HepG2 (cell line): ENCODE data around the gene EPC2. TPM values are rescaled to one million over a fixed set of nuclear protein-coding genes. Genes with fewer than 3 reads are reported as not detected.

Experiments
- AKAP8 ChIP-seq: sonication (generic); formaldehyde crosslinking; IDR thresholded peaks from 2 replicates; pipeline ENCODE4 v1.5.1; 2020; ENCODE audit warnings: mild to moderate bottlenecking, missing genetic modification reagents
- ARID3A ChIP-seq: IDR thresholded peaks from 2 replicates; pipeline ENCODE4 v1.6.1; 2012; ENCODE audit warnings: low read depth, low read length, improper control_type of control experiment
- CENPX ChIP-seq: sonication (generic); formaldehyde crosslinking; IDR thresholded peaks from 2 replicates; pipeline ENCODE4 v1.9.0; 2021; ENCODE audit warnings: mild to moderate bottlenecking, missing genetic modification reagents, moderate library complexity
- DRAP1 ChIP-seq: IDR thresholded peaks from 2 replicates; pipeline ENCODE4 v1.6.1; 2016; ENCODE audit warnings: missing genetic modification reagents, missing compliant biosample characterization
- FOXO4 ChIP-seq: sonication (generic); formaldehyde crosslinking; conservative IDR thresholded peaks from 2 replicates; pipeline ENCODE4 v1.8.1; 2023; ENCODE audit warnings: missing genetic modification reagents
- GFI1 ChIP-seq: sonication (generic); formaldehyde crosslinking; IDR thresholded peaks from 2 replicates; pipeline ENCODE4 v1.5.0; 2020; ENCODE audit warnings: missing genetic modification reagents, mild to moderate bottlenecking, borderline replicate concordance
- JUN ChIP-seq: sonication (generic); formaldehyde crosslinking; IDR thresholded peaks from 2 replicates; pipeline ENCODE4 v1.4.0; 2020; ENCODE audit warnings: mild to moderate bottlenecking, missing genetic modification reagents
- KDM6A ChIP-seq: IDR thresholded peaks from 2 replicates; pipeline ENCODE4 v1.6.1; 2016; ENCODE audit warnings: low read depth
- NR2C2 ChIP-seq: sonication (generic); formaldehyde crosslinking; IDR thresholded peaks from 2 replicates; pipeline ENCODE4 v1.4.0; 2020; ENCODE audit warnings: missing genetic modification reagents, mild to moderate bottlenecking, moderate library complexity, borderline replicate concordance
- NR2F1 ChIP-seq, 2 experiments: fragments of 450-650 bp in 1 of 2; formaldehyde crosslinking in 1 of 2; IDR thresholded peaks; 2 replicates each; pipeline versions ENCODE4 v1.5.0 to v1.6.1; 2016 to 2020; ENCODE audit warnings: mild to moderate bottlenecking in 1 of 2, missing compliant biosample characterization in 1 of 2, missing genetic modification reagents in 1 of 2, moderate library complexity in 1 of 2
- PAXIP1 ChIP-seq: sonication (generic); formaldehyde crosslinking; conservative IDR thresholded peaks from 2 replicates; pipeline ENCODE4 v1.4.0; 2020; ENCODE audit warnings: mild to moderate bottlenecking, missing genetic modification reagents, moderate library complexity
- PHF5A ChIP-seq: IDR thresholded peaks from one replicate; pipeline ENCODE4 v1.6.1; 2018; ENCODE audit warnings: low read depth, missing genetic modification reagents; ENCODE audit not compliant: unreplicated experiment
- SOX13 ChIP-seq, 3 experiments: fragments of 450-650 bp in 1 of 3; sonication (generic) in 1 of 3; formaldehyde crosslinking in 1 of 3; IDR thresholded peaks in 2 of 3; conservative IDR thresholded peaks in 1 of 3; 2 replicates each; pipeline versions ENCODE4 v1.5.0 to v1.6.1; 2016 to 2020; ENCODE audit warnings: antibody characterized with exemption in 1 of 3, mild to moderate bottlenecking in 1 of 3, missing compliant biosample characterization in 1 of 3, missing genetic modification reagents in 1 of 3, moderate library complexity in 1 of 3
- ZNF563 ChIP-seq: sonication (generic); formaldehyde crosslinking; IDR thresholded peaks from 2 replicates; pipeline ENCODE4 v1.8.0; 2022; ENCODE audit warnings: mild to moderate bottlenecking, moderate library complexity, missing genetic modification reagents
- ZNF891 ChIP-seq: sonication (generic); formaldehyde crosslinking; IDR thresholded peaks from 2 replicates; pipeline ENCODE4 v1.5.0; 2020; ENCODE audit warnings: mild to moderate bottlenecking, missing genetic modification reagents
- polyA plus RNA-seq, 8 experiments: library from polyadenylated mRNA; depleted of rRNA in 3 of 8; stranded (reverse) in 7 of 8; unstranded in 1 of 8; fragments of >200 nt; fragmentation: Illumina TruSeq in 4 of 8; extraction: Trizol in 4 of 8; gene quantifications; 2 replicates each; pipeline versions ENCODE4 v1.2.1 to v1.2.3, GENCODE V29; 2011 to 2016; ENCODE audit warnings: low read depth in 4 of 8, missing spikeins in 1 of 8, mixed read lengths in 1 of 8; ENCODE audit not compliant: insufficient read depth in 1 of 8
- total RNA-seq, 5 experiments: library from RNA; depleted of rRNA; stranded (reverse); fragments of >200 nt; fragmentation: Illumina TruSeq; extraction: Trizol; gene quantifications; 2 replicates each; pipeline ENCODE4 v1.2.3, GENCODE V29; 2016; ENCODE audit warnings: low read depth in 1 of 5
- TF ChIP-seq, protein P1 (sequence below): sonication (generic); formaldehyde crosslinking; IDR thresholded peaks from 2 replicates; pipeline ENCODE4 v1.5.1; 2020; ENCODE audit warnings: mild to moderate bottlenecking, missing genetic modification reagents

EPC2 gene
- total and polyA plus RNA-seq, 2 of the 13 experiments (the other 11 are each of a cell fraction or from before 2014, with no cell fraction given), result 20.5 to 22.0 TPM

DNA sequence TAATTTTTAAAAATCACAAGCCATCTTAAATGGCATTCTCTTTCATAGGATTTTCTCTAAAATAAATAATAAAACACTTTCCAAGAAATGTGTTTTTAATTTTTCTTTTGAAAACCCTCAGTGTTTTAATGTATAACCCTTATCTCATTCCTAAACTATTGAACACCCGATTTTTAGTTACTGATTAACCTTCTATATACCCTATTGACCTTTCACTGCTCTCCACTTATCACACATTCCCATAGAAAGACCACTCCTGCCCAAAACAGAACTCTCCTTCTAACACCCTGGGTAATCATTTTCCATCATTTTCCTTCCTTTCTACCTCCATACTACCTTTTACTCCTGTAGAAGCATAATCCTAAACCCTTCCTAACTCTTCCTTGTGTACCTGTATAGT lies 102.4 kb downstream of the EPC2 start (continued):
- no peak for TF ChIP-seq SOX13 (IDR thresholded peaks at IDR 0.05)
- peak in 1 of 2 experiments; percentile 4; a peak in 1 of 4 replicates for TF ChIP-seq SOX13 (CRISPR knock-in tag; conservative IDR thresholded peaks at IDR 0.05 in 1 of 2, IDR thresholded peaks at IDR 0.05 in 1 of 2)
- TF ChIP-seq CENPX (CRISPR knock-in tag), result no peak
- no peak for TF ChIP-seq ZNF563 (CRISPR knock-in tag)
- no peak for TF ChIP-seq ZNF891
- TF ChIP-seq DRAP1, result no peak
- TF ChIP-seq, protein P1, sequence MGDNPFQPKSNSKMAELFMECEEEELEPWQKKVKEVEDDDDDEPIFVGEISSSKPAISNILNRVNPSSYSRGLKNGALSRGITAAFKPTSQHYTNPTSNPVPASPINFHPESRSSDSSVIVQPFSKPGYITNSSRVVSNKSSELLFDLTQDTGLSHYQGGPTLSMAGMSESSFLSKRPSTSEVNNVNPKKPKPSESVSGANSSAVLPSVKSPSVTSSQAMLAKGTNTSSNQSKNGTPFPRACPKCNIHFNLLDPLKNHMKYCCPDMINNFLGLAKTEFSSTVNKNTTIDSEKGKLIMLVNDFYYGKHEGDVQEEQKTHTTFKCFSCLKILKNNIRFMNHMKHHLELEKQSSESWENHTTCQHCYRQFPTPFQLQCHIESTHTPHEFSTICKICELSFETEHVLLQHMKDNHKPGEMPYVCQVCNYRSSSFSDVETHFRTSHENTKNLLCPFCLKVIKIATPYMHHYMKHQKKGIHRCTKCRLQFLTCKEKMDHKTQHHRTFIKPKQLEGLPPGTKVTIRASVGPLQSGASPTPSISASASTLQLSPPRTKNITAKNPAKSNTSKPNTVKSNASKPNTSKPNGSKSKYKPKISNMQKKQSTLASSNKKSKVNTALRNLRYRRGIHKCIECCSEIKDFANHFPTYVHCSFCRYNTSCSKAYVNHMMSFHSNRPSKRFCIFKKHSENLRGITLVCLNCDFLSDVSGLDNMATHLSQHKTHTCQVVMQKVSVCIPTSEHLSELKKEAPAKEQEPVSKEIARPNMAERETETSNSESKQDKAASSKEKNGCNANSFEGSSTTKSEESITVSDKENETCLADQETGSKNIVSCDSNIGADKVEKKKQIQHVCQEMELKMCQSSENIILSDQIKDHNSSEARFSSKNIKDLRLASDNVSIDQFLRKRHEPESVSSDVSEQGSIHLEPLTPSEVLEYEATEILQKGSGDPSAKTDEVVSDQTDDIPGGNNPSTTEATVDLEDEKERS (CRISPR knock-in tag), result no peak
- TF ChIP-seq NR2C2 (CRISPR knock-in tag), result no peak
- TF ChIP-seq KDM6A (CRISPR knock-in tag), result no peak
- peak; percentile 24 to 69; a peak in 2 of 4 replicates for TF ChIP-seq NR2F1 (CRISPR knock-in tag; IDR thresholded peaks at IDR 0.05)
- no peak for TF ChIP-seq JUN (CRISPR knock-in tag)
- no peak for TF ChIP-seq PHF5A
- TF ChIP-seq AKAP8, result no peak
- no peak for TF ChIP-seq FOXO4 (CRISPR knock-in tag)
- TF ChIP-seq ARID3A, result no peak; the same call in 1 of the 2 replicates
- 0 out of 2 replicates have a peak, but pooled peaks have one; percentile 24 for TF ChIP-seq PAXIP1 (CRISPR knock-in tag)
- no peak for TF ChIP-seq GFI1
